VCaP (cell line): Measurements from ENCODE around the gene FRMD4B.

Experiments
- H3K27ac ChIP-seq: fragments of 450-650 bp; 2 replicates; pipeline ENCODE4 v1.5.1; 2017
- CTCF ChIP-seq: fragments of 450-650 bp; conservative IDR thresholded peaks from 2 replicates; pipeline ENCODE4 v1.5.1; 2017; ENCODE audit warnings: mild to moderate bottlenecking, moderate library complexity

The FRMD4B gene

DNA sequence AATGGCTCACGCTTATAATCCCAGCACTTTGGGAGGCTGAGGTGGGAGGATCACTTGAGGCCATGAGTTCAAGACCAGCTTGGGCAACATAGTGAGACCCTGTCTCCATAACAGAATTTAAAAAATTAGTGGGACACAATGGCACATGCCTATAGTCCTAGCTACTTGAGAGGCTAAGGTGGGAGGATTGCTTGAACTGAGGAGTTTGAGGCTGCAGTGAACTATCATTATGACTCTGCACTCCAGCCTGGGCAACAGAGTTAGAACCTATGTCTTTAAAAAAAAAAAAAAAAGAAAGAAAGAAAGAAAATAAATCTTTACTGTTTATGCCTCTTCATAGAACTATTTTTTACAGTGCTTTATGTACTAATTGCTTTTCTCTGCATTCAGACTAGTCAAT is 178.9 kb downstream of the FRMD4B start:
- H3K27ac ChIP-seq = no peak overlapping the region
- no peak for TF ChIP-seq CTCF

DNA sequence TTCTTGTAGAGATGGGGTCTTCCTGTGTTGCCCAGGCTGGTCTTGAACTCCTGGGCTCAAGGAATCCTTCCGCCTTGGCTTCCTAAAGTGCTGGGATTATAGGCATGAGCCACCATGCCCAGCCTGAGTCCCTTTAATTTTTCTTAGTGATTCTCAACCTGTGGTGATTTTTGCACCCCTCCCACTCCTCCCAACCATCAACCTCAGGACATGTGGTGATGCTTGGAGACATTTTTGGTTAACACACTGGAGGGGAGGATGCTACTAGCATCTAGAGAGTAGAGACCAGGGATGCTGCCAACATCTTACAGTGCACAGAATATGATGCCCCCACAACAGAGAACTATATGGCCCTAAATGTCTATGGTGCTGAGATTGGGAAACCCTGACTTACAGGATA is 180.5 kb downstream of the FRMD4B start:
- no peak for TF ChIP-seq CTCF
- no peak overlapping the region for H3K27ac ChIP-seq

- H3K27ac ChIP-seq = peak overlapping the region; percentile 76
- TF ChIP-seq CTCF = no peak
These were observed 181.5 kb downstream of the FRMD4B start for GRCh38 chr3:69204315-69204957.

- no peak for TF ChIP-seq CTCF
- peak overlapping the region; percentile 76 for H3K27ac ChIP-seq
These were observed 182.1 kb downstream of the FRMD4B start for GRCh38 chr3:69203631-69204314.

GRCh38 chr3:69201658-69202057 is 184.2 kb downstream of the FRMD4B start:
- peak overlapping the region; percentile 96 for H3K27ac ChIP-seq

DNA sequence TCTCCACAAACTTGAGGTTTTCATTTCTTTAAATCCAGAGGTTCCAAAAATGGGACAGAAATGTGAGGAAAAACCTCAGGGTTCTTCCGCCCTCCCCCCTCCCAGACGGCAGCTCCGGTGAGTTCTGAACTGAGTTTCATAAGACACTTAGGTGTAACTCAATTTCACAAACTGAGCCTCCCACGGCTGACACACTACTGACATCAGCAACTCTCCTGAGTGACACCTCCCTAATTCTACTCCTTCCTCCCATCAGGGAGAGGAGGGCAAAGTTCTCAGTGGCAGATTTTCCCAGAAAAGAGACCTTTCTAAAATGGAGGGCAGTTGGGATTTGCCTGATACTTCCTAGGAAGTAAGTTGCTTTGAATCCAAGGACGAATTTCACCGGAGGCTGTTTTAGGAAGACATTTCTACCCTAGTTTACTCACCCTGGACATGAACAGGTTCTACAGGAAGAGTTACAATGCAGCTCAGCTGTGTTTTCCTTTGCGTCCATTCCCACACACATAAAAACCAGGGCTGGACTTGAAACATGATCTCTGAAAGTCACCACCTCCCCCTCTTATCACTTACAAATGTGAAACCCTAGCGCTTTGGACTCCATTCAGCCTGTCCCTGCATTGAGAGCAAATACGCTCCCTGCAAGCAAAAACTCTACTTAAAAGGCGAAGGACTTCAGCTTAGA is 185.4 kb downstream of the FRMD4B start:
- TF ChIP-seq CTCF = no peak
- peak overlapping the region; percentile 96 for H3K27ac ChIP-seq

More at GRCh38 chr3:69201658-69202057, 184.2 kb downstream of the FRMD4B start:
- TF ChIP-seq CTCF = no peak

- H3K27ac ChIP-seq = peak overlapping the region; percentile 96
These were observed 185.9 kb downstream of the FRMD4B start for GRCh38 chr3:69199942-69200341.

More at GRCh38 chr3:69199942-69200341, 185.9 kb downstream of the FRMD4B start:
- TF ChIP-seq CTCF = no peak
